Glomerular visceral epithelial cell (primary cell): ENCODE data around the gene RELL2.
"Not testable (repeated sequence)": the region's sequence is repeated elsewhere in the genome, so short reads cannot be mapped to it uniquely, and the experiment has no call there.

Experiments used
- DNase-seq: peaks from one replicate; pipeline ENCODE4 v3.0.0-alpha.2; 2016; ENCODE audit errors: extremely low spot score

RELL2 gene

GRCh38 chr5:141636413-141637122 lies at the start of gene RELL2, which contains the start of gene HDAC3:
TSS of gene RELL2 (plus strand) at chr5:141636997. CDS start at chr5:141638226, 1,229 bp downstream.
TSS of gene HDAC3 (minus strand) at chr5:141636849. CDS start at chr5:141636790, 59 bp downstream.
- peak; percentile 94 for DNase-seq

GRCh38 chr5:141590127-141590526 lies 46.7 kb upstream of the RELL2 start:
- no peak for DNase-seq

GRCh38 chr5:141596867-141597266 lies 39.9 kb upstream of the RELL2 start:
- no peak for DNase-seq

GRCh38 chr5:141597394-141597793 lies 39.4 kb upstream of the RELL2 start:
- no peak for DNase-seq

- no peak for DNase-seq
Observed at GRCh38 chr5:141597814-141598213, 39.0 kb upstream of the RELL2 start.

GRCh38 chr5:141598391-141599345 lies 38.1 kb upstream of the RELL2 start:
- peak; percentile 21 for DNase-seq

GRCh38 chr5:141602606-141603005 lies 34.2 kb upstream of the RELL2 start:
- DNase-seq = no peak

- peak; percentile 87 for DNase-seq
Observed at GRCh38 chr5:141603923-141604717, 32.7 kb upstream of the RELL2 start.

GRCh38 chr5:141605523-141606277 lies 31.1 kb upstream of the RELL2 start:
- DNase-seq = no peak

GRCh38 chr5:141608046-141608445 lies 28.8 kb upstream of the RELL2 start:
- DNase-seq = no peak

GRCh38 chr5:141608557-141608956 lies 28.2 kb upstream of the RELL2 start:
- DNase-seq = peak; percentile 46

- no peak for DNase-seq
Observed at GRCh38 chr5:141609044-141609443, 27.8 kb upstream of the RELL2 start.

- DNase-seq = not testable (repeated sequence)
Observed at GRCh38 chr5:141609921-141610320, 26.9 kb upstream of the RELL2 start.

GRCh38 chr5:141611289-141611688 lies 25.5 kb upstream of the RELL2 start:
- DNase-seq = peak; percentile 53

- DNase-seq = no peak
Observed at GRCh38 chr5:141613344-141613743, 23.5 kb upstream of the RELL2 start.

GRCh38 chr5:141615991-141616720 lies 20.6 kb upstream of the RELL2 start:
- no peak for DNase-seq

GRCh38 chr5:141617128-141617527 lies 19.7 kb upstream of the RELL2 start:
- DNase-seq = no peak

- peak; percentile 29 for DNase-seq
Observed at GRCh38 chr5:141617682-141618029, 19.1 kb upstream of the RELL2 start.

GRCh38 chr5:141618030-141618803 lies 18.6 kb upstream of the RELL2 start:
- peak; percentile 69 for DNase-seq
